K562 (cell line): ENCODE measurements around the gene SPATC1L. TPM values are rescaled to one million over a fixed set of nuclear protein-coding genes. Genes with fewer than 3 reads are reported as not detected.

Experiments
- ARHGAP35 ChIP-seq: fragments of 450-650 bp; IDR thresholded peaks from 2 replicates; pipeline ENCODE4 v1.6.1; 2018; ENCODE audit not compliant: partially characterized antibody
- DDX20 ChIP-seq: fragments of 450-650 bp; IDR thresholded peaks from 2 replicates; pipeline ENCODE4 v1.6.1; 2016; ENCODE audit warnings: missing genetic modification characterization, low read depth, mild to moderate bottlenecking, missing compliant biosample characterization, moderate library complexity
- EGR1 ChIP-seq: fragments of 450-650 bp; conservative IDR thresholded peaks from 2 replicates; pipeline ENCODE4 v1.6.1; 2017; ENCODE audit warnings: mild to moderate bottlenecking
- FOXM1 ChIP-seq, 2 experiments: fragments of 450-650 bp in 1 of 2; sonication (generic) in 1 of 2; formaldehyde crosslinking in 1 of 2; IDR thresholded peaks; 2 replicates each; pipeline versions ENCODE4 v1.6.1 to v1.9.0; 2017 to 2022; ENCODE audit warnings: low read depth in 2 of 2, mild to moderate bottlenecking in 2 of 2, missing genetic modification reagents in 1 of 2, moderate library complexity in 1 of 2
- HNRNPK ChIP-seq: fragments of 200-400 bp; formaldehyde crosslinking; IDR thresholded peaks from one replicate; pipeline ENCODE4 v1.6.1; 2018; ENCODE audit warnings: mild to moderate bottlenecking, low read depth, low read length; ENCODE audit not compliant: poor library complexity, severe bottlenecking
- MEF2A ChIP-seq: IDR thresholded peaks from 2 replicates; pipeline ENCODE4 v1.6.1; 2011; ENCODE audit warnings: low read depth, mild to moderate bottlenecking, low read length, moderate library complexity; ENCODE audit not compliant: control insufficient read depth
- NFE2 ChIP-seq: IDR thresholded peaks from 2 replicates; pipeline ENCODE4 v1.6.1; 2014; ENCODE audit warnings: antibody characterized with exemption, low read depth
- SAFB ChIP-seq: fragments of 200-400 bp; formaldehyde crosslinking; IDR thresholded peaks from 2 replicates; pipeline ENCODE4 v1.6.1; 2017; ENCODE audit warnings: low read depth, low read length, borderline replicate concordance
- SREBF1 ChIP-seq: fragments of 150-350 bp; IDR thresholded peaks from 2 replicates; pipeline ENCODE4 v1.6.1; 2014; ENCODE audit warnings: antibody characterized with exemption, low read depth, low read length, borderline replicate concordance
- STAG1 ChIP-seq: sonication (generic); formaldehyde crosslinking; IDR thresholded peaks from 2 replicates; pipeline ENCODE4 v1.5.0; 2020; ENCODE audit warnings: missing genetic modification reagents, borderline replicate concordance
- STAT5B ChIP-seq: fragments of 250-450 bp; sonication (Bioruptor Pico); IDR thresholded peaks from 2 replicates; pipeline ENCODE4 v1.8.0; 2021; ENCODE audit warnings: mild to moderate bottlenecking, inconsistent platforms
- TRIM24 ChIP-seq, 2 experiments: fragments of 450-650 bp; IDR thresholded peaks; 2 replicates each; pipeline ENCODE4 v1.6.1; 2016
- ZEB2 ChIP-seq: fragments of 450-650 bp; IDR thresholded peaks from 2 replicates; pipeline ENCODE4 v1.6.1; 2016
- ZNF24 ChIP-seq: fragments of 450-650 bp; IDR thresholded peaks from 2 replicates; pipeline ENCODE4 v1.6.1; 2016
- polyA plus RNA-seq, 8 experiments: library from polyadenylated mRNA; depleted of rRNA in 4 of 8; stranded (reverse) in 5 of 8; unstranded in 3 of 8; fragments of >200 nt; fragmentation: Nextera tagmentation in 2 of 8; fragmentation: Illumina TruSeq in 1 of 8; extraction: Ambion mirVana in 2 of 8; extraction: Trizol in 1 of 8; gene quantifications; 2 replicates each; pipeline versions ENCODE4 v1.2.1 to v1.2.3, GENCODE V29; 2011 to 2014; ENCODE audit warnings: inconsistent platforms in 1 of 8, missing spikeins in 1 of 8
- total RNA-seq, 7 experiments: library from RNA; depleted of rRNA in 6 of 7; stranded (reverse); fragments of >200 nt in 6 of 7; fragmentation: Illumina TruSeq in 2 of 7; extraction: Trizol in 2 of 7; gene quantifications; 2 replicates each; pipeline versions ENCODE4 v1.2.1 to v1.2.3, GENCODE V29; 2011 to 2021; ENCODE audit warnings: low replicate concordance in 1 of 7
- TF ChIP-seq, protein P1 (sequence below), 2 experiments: fragments of 250-450 bp in 1 of 2; fragments of 450-650 bp in 1 of 2; sonication (Bioruptor Pico) in 1 of 2; IDR thresholded peaks; 2 replicates each; pipeline versions ENCODE4 v1.6.1 to v1.8.0; 2016 to 2021; ENCODE audit warnings: mild to moderate bottlenecking in 2 of 2, moderate library complexity in 2 of 2, missing compliant biosample characterization in 1 of 2, missing genetic modification characterization in 1 of 2
- TF ChIP-seq, protein P2 (sequence below): IDR thresholded peaks from 3 replicates; pipeline ENCODE4 v1.6.1; 2011; ENCODE audit warnings: borderline replicate concordance, mild to moderate bottlenecking, moderate library complexity; ENCODE audit not compliant: insufficient read length; ENCODE audit errors: extremely low read depth
- TF ChIP-seq, protein P3 (sequence below): fragments of 250-450 bp; sonication (Bioruptor Pico); IDR thresholded peaks from 2 replicates; pipeline ENCODE4 v1.8.0; 2022; ENCODE audit warnings: inconsistent platforms, mild to moderate bottlenecking, moderate library complexity, borderline replicate concordance
- TF ChIP-seq, protein P4 (sequence below): sonication (generic); formaldehyde crosslinking; IDR thresholded peaks from 2 replicates; pipeline ENCODE4 v1.9.0; 2022; ENCODE audit warnings: mild to moderate bottlenecking, missing genetic modification reagents

Gene SPATC1L
- total and polyA plus RNA-seq, 9 of the 15 experiments (the other 6 are each of a cell fraction or from before 2014, with no cell fraction given), result 0.14 to 121 (median 34.0) TPM; not detected in 1

DNA sequence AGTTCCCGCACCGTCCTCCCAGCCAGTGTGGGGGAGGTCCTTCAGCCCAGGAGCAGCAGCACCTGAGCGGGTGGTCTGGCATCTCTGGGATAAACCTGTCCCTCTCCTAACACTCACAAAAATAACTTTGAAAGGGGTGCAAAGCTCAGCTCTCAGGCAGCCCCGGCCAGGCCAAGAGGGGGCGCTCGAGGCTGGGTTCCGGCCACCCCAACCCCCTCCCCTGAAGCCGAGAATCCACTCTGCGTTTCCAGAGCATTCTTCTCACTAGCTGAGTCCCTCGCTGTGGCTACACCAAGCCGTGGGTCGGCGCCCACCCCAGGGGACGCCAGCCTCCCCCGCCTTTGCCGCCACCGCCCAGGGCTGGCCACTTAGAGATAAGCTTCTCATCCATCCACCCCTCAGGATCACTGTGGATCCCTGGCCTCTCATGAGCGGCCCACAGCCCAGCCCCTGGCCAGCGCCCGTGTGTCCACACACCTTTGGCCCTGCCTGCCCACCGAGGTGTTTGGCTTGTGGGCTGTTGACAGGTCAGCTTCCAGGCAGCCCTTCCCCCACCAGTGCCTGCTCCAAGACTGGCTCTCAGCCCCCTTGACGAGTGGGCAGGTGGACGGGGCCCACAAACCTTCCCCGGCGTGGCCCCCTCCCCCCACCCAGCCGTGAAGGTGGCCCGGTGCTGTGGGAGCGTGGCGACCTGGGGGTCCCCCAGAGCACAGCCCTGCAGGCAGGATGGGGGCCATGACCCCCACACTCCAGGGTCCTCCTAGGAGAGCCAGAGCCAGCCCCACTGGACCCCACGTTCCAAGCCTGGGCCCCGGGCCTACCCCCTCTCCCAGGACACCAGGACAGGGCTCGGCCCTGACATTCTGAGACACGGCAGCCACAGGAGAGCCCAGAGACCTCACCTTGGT is 30.8 kb downstream of the SPATC1L start (continued):
- TF ChIP-seq, protein P1, sequence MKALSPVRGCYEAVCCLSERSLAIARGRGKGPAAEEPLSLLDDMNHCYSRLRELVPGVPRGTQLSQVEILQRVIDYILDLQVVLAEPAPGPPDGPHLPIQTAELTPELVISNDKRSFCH (CRISPR knock-in tag; IDR thresholded peaks at IDR 0.05), result no peak
- TF ChIP-seq, protein P1 (tag; IDR thresholded peaks at IDR 0.05), result peak; percentile 61; the same call in 1 of the 2 replicates
- TF ChIP-seq DDX20 (tag) (no peak), NFE2 (no peak; the same call in 1 of the 2 replicates), ZNF24 (no peak), STAG1 (CRISPR knock-in tag) (no peak), SAFB (peak; percentile 74; the same call in 1 of the 2 replicates), MEF2A (peak; percentile 18; the same call in 1 of the 2 replicates), ZEB2 (peak; percentile 68), HNRNPK (no peak), EGR1 (peak; percentile 98), SREBF1 (no peak), TRIM24 (IDR thresholded peaks at IDR 0.05) (peak in 1 of 2 experiments; percentile 55; a peak in 1 of 4 replicates), ARHGAP35 (no peak), STAT5B (CRISPR knock-in tag) (no peak), FOXM1 (IDR thresholded peaks at IDR 0.05; ENCODE audit: low read depth) (no peak), FOXM1 (CRISPR knock-in tag; IDR thresholded peaks at IDR 0.05; ENCODE audit: low read depth) (no peak)
- TF ChIP-seq, protein P2, sequence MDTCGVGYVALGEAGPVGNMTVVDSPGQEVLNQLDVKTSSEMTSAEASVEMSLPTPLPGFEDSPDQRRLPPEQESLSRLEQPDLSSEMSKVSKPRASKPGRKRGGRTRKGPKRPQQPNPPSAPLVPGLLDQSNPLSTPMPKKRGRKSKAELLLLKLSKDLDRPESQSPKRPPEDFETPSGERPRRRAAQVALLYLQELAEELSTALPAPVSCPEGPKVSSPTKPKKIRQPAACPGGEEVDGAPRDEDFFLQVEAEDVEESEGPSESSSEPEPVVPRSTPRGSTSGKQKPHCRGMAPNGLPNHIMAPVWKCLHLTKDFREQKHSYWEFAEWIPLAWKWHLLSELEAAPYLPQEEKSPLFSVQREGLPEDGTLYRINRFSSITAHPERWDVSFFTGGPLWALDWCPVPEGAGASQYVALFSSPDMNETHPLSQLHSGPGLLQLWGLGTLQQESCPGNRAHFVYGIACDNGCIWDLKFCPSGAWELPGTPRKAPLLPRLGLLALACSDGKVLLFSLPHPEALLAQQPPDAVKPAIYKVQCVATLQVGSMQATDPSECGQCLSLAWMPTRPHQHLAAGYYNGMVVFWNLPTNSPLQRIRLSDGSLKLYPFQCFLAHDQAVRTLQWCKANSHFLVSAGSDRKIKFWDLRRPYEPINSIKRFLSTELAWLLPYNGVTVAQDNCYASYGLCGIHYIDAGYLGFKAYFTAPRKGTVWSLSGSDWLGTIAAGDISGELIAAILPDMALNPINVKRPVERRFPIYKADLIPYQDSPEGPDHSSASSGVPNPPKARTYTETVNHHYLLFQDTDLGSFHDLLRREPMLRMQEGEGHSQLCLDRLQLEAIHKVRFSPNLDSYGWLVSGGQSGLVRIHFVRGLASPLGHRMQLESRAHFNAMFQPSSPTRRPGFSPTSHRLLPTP, result no peak
- TF ChIP-seq, protein P3, sequence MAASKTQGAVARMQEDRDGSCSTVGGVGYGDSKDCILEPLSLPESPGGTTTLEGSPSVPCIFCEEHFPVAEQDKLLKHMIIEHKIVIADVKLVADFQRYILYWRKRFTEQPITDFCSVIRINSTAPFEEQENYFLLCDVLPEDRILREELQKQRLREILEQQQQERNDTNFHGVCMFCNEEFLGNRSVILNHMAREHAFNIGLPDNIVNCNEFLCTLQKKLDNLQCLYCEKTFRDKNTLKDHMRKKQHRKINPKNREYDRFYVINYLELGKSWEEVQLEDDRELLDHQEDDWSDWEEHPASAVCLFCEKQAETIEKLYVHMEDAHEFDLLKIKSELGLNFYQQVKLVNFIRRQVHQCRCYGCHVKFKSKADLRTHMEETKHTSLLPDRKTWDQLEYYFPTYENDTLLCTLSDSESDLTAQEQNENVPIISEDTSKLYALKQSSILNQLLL (CRISPR knock-in tag), result no peak
- TF ChIP-seq, protein P4, sequence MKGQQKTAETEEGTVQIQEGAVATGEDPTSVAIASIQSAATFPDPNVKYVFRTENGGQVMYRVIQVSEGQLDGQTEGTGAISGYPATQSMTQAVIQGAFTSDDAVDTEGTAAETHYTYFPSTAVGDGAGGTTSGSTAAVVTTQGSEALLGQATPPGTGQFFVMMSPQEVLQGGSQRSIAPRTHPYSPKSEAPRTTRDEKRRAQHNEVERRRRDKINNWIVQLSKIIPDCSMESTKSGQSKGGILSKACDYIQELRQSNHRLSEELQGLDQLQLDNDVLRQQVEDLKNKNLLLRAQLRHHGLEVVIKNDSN (CRISPR knock-in tag), result no peak
